ENCODE measurements around the gene SP3. TPM values are rescaled to one million over a fixed set of nuclear protein-coding genes. Genes with fewer than 3 reads are reported as not detected.

The SP3 gene
- total RNA-seq, 2 experiments from 2014 or later: 95.9 to 102 TPM

GRCh38 chr2:173869244-173870229 lies 95.6 kb downstream of the SP3 start:
- no peak overlapping the region for H3K4me3 Mint-ChIP-seq
- POLR2A ChIA-PET: no interaction called here
- CTCF ChIA-PET: interaction anchor here (1.5 kb wide), 1 partner anchor 467 kb away, joined by 3 read pairs; no protein-coding TSS in a partner anchor

GRCh38 chr2:173868406-173868805 lies 96.8 kb downstream of the SP3 start:
- H3K27me3 Mint-ChIP-seq (ENCODE audit: low read depth): peaks cover 30% of the 10 kb centered on the region
- no peaks in the 10 kb centered on the region for H3K9me3 Mint-ChIP-seq (ENCODE audit: insufficient read depth)
- no peaks in the 10 kb centered on the region for H3K36me3 Mint-ChIP-seq (ENCODE audit: low read depth)
- no peak overlapping the region for H3K27ac Mint-ChIP-seq
- H3K4me3 Mint-ChIP-seq: no peak overlapping the region
- ChIA-PET POLR2A (no interaction called here), CTCF (no interaction called here)
- H3K4me1 Mint-ChIP-seq (ENCODE audit: low read depth): no peaks in the 10 kb centered on the region
- DNase-seq: no peak
- no peak for ATAC-seq

More at GRCh38 chr2:173869244-173870229, 95.6 kb downstream of the SP3 start:
- ATAC-seq (no peak), DNase-seq (no peak)
- H3K36me3 Mint-ChIP-seq (ENCODE audit: low read depth): no peaks in the 10 kb centered on the region
- peaks cover 29% of the 10 kb centered on the region for H3K27me3 Mint-ChIP-seq (ENCODE audit: low read depth)
- H3K9me3 Mint-ChIP-seq (ENCODE audit: insufficient read depth): no peaks in the 10 kb centered on the region
- no peaks in the 10 kb centered on the region for H3K4me1 Mint-ChIP-seq (ENCODE audit: low read depth)
- no peak overlapping the region for H3K27ac Mint-ChIP-seq

GRCh38 chr2:173866874-173867618 lies 98.1 kb downstream of the SP3 start:
- no peak overlapping the region for H3K27ac Mint-ChIP-seq
- ChIA-PET POLR2A (no interaction called here), CTCF (interaction anchor here (1.2 kb wide), 1 partner anchor 10 kb away, joined by 4 read pairs; no protein-coding TSS in a partner anchor)

GRCh38 chr2:173865971-173866873 lies 99.0 kb downstream of the SP3 start:
- no peak for DNase-seq
- Mint-ChIP-seq H3K27me3 (ENCODE audit: low read depth) (peaks cover 32% of the 10 kb centered on the region), H3K4me3 (no peak overlapping the region), H3K4me1 (ENCODE audit: low read depth) (peaks cover 10% of the 10 kb centered on the region), H3K9me3 (ENCODE audit: insufficient read depth) (no peaks in the 10 kb centered on the region), H3K36me3 (ENCODE audit: low read depth) (no peaks in the 10 kb centered on the region), H3K27ac (no peak overlapping the region)
- CTCF ChIA-PET: no interaction called here
- POLR2A ChIA-PET: no interaction called here
- no peak for ATAC-seq

More at GRCh38 chr2:173866874-173867618, 98.1 kb downstream of the SP3 start:
- H3K36me3 Mint-ChIP-seq (ENCODE audit: low read depth): no peaks in the 10 kb centered on the region
- H3K27me3 Mint-ChIP-seq (ENCODE audit: low read depth): peaks cover 30% of the 10 kb centered on the region
- H3K4me3 Mint-ChIP-seq: no peak overlapping the region
- peaks cover 5% of the 10 kb centered on the region for H3K4me1 Mint-ChIP-seq (ENCODE audit: low read depth)
- no peak for ATAC-seq
- DNase-seq: no peak
- no peaks in the 10 kb centered on the region for H3K9me3 Mint-ChIP-seq (ENCODE audit: insufficient read depth)

- no peak for DNase-seq
- POLR2A ChIA-PET: no interaction called here
- Mint-ChIP-seq H3K4me3 (no peak overlapping the region), H3K27ac (no peak overlapping the region), H3K4me1 (ENCODE audit: low read depth) (peaks cover 37% of the 10 kb centered on the region), H3K36me3 (ENCODE audit: low read depth) (no peaks in the 10 kb centered on the region), H3K9me3 (ENCODE audit: insufficient read depth) (no peaks in the 10 kb centered on the region), H3K27me3 (ENCODE audit: low read depth) (peaks cover 15% of the 10 kb centered on the region)
- CTCF ChIA-PET: no interaction called here
- no peak for ATAC-seq
Measured at GRCh38 chr2:173862612-173863217, 102.5 kb downstream of the SP3 start.

GRCh38 chr2:173860566-173860965 lies 104.6 kb downstream of the SP3 start:
- no peak for ATAC-seq
- Mint-ChIP-seq H3K27ac (peak overlapping the region; percentile 70), H3K27me3 (ENCODE audit: low read depth) (peaks cover 11% of the 10 kb centered on the region), H3K9me3 (ENCODE audit: insufficient read depth) (no peaks in the 10 kb centered on the region), H3K4me1 (ENCODE audit: low read depth) (peaks cover 37% of the 10 kb centered on the region), H3K4me3 (no peak overlapping the region), H3K36me3 (ENCODE audit: low read depth) (no peaks in the 10 kb centered on the region)
- CTCF ChIA-PET: no interaction called here
- no peak for DNase-seq
- POLR2A ChIA-PET: no interaction called here

- ChIA-PET POLR2A (no interaction called here), CTCF (no interaction called here)
- DNase-seq (no peak), ATAC-seq (no peak)
- Mint-ChIP-seq H3K4me3 (no peak overlapping the region), H3K27me3 (ENCODE audit: low read depth) (peaks cover 11% of the 10 kb centered on the region), H3K9me3 (ENCODE audit: insufficient read depth) (no peaks in the 10 kb centered on the region), H3K27ac (no peak overlapping the region), H3K4me1 (ENCODE audit: low read depth) (peaks cover 37% of the 10 kb centered on the region), H3K36me3 (ENCODE audit: low read depth) (no peaks in the 10 kb centered on the region)
Measured at GRCh38 chr2:173860082-173860481, 105.1 kb downstream of the SP3 start.

- H3K4me1 Mint-ChIP-seq (ENCODE audit: low read depth): peaks cover 37% of the 10 kb centered on the region
- H3K4me3 Mint-ChIP-seq: no peak overlapping the region
- no peak for DNase-seq
- H3K27ac Mint-ChIP-seq: peak overlapping the region; percentile 7
- no peaks in the 10 kb centered on the region for H3K36me3 Mint-ChIP-seq (ENCODE audit: low read depth)
- H3K9me3 Mint-ChIP-seq (ENCODE audit: insufficient read depth): no peaks in the 10 kb centered on the region
- POLR2A ChIA-PET: no interaction called here
- ATAC-seq: no peak
- H3K27me3 Mint-ChIP-seq (ENCODE audit: low read depth): peaks cover 7% of the 10 kb centered on the region
- CTCF ChIA-PET: no interaction called here
Measured at GRCh38 chr2:173858291-173858731, 106.9 kb downstream of the SP3 start.
